ENCODE results near the gene NECTIN2.

DNA sequence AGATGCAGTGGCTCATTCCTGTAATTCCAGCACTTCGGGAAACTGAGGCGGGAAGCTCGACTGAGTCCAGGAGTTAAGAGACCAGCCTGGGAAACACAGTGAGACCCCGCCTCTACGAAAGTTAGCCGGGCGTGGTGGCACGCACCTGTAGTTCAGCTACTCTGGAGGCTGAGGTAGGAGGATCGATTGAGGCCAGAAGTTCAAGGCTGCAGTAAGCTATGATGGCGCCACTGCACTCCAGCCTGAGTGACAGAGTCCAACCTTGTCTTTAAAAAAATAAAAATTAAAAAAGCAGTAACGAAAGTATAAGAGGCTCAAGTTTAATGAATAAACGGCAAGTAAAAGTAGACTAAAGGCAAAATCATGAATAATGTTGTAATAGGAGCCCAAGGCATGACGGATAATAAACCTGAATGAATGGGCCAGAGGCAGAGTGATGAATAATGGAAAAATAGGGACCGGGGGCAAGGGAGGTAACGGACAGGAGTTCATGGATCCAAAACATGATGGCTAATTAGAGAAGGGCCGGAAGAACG is 43.8 kb downstream of the NECTIN2 start:
- TF ChIP-seq CTCF (conservative IDR thresholded peaks at IDR 0.05; ENCODE audit: low read length) = peak; percentile 35; the same call in 1 of the 2 replicates
- TF ChIP-seq EZH2phosphoT487 (IDR thresholded peaks at IDR 0.05; ENCODE audit: borderline replicate concordance, low read depth, low read length) = no peak
